OCI-LY7 (cell line): ENCODE results near the gene GATB. TPM values are rescaled to one million over a fixed set of nuclear protein-coding genes. Genes with fewer than 3 reads are reported as not detected.

Source experiments
- BruUV-seq: library from RNA; stranded (reverse); fragments of 400-500 nt; replicated peaks from 2 replicates; lab custom pipeline; 2021; lab: Mats Ljungman, UMichigan
- CTCF ChIA-PET: fragments of 300-600 bp; sonication (Branson Sonifier 250); formaldehyde crosslinking; loops from one replicate; lab custom pipeline; 2022; ENCODE audit warnings: antibody characterized with exemption; ENCODE audit not compliant: unreplicated experiment; lab: Charles Lee
- POLR2A ChIA-PET: fragments of 300-600 bp; sonication (Branson Sonifier 250); formaldehyde crosslinking; loops from one replicate; lab custom pipeline; 2022; ENCODE audit warnings: antibody characterized with exemption; lab: Charles Lee
- DNase-seq: peaks from one replicate; pipeline ENCODE4 v3.0.0-alpha.2; 2015; ENCODE audit warnings: low spot score
- H2AFZ ChIP-seq: fragments of 200-600 bp; sonication (generic), shearing (Covaris generic); 2 replicates; pipeline ENCODE4 v1.6.1; 2014; ENCODE audit warnings: mild to moderate bottlenecking, antibody characterized with exemption, low read length, moderate library complexity
- H3K27ac ChIP-seq: fragments of 200-600 bp; sonication (generic); 2 replicates; pipeline ENCODE4 v1.5.1; 2014; ENCODE audit warnings: mixed run types, low read depth, mild to moderate bottlenecking, moderate library complexity, low read length, inconsistent platforms; ENCODE audit not compliant: poor library complexity, severe bottlenecking
- H3K36me3 ChIP-seq: fragments of 200-600 bp; sonication (generic); 2 replicates; pipeline ENCODE4 v1.6.1; 2014; ENCODE audit warnings: mild to moderate bottlenecking, antibody characterized with exemption, low read length, moderate library complexity, mixed read lengths; ENCODE audit not compliant: insufficient read depth
- H3K4me1 ChIP-seq: fragments of 200-600 bp; sonication (generic); 2 replicates; pipeline ENCODE4 v1.5.1; 2014; ENCODE audit warnings: mild to moderate bottlenecking, low read length; ENCODE audit not compliant: insufficient read depth, poor library complexity, severe bottlenecking
- H3K4me2 ChIP-seq: fragments of 200-600 bp; sonication (generic); 2 replicates; pipeline ENCODE4 v1.6.1; 2014; ENCODE audit warnings: mild to moderate bottlenecking, low read length
- H3K4me3 ChIP-seq: fragments of 200-600 bp; sonication (generic); 2 replicates; pipeline ENCODE4 v1.5.1; 2014; ENCODE audit warnings: mild to moderate bottlenecking, low read depth, low read length; ENCODE audit not compliant: poor library complexity, severe bottlenecking
- H3K79me2 ChIP-seq: fragments of 200-600 bp; sonication (generic); 2 replicates; pipeline ENCODE4 v1.6.1; 2016; ENCODE audit warnings: low read depth, mild to moderate bottlenecking, low read length, moderate library complexity, mixed read lengths; ENCODE audit not compliant: insufficient read depth
- H3K9me2 ChIP-seq: fragments of 200-600 bp; sonication (generic); 2 replicates; pipeline ENCODE4 v1.6.1; 2016; ENCODE audit warnings: mild to moderate bottlenecking, low read length, mixed read lengths; ENCODE audit not compliant: insufficient read depth
- H3K9me3 ChIP-seq: fragments of 200-600 bp; sonication (generic); 2 replicates; pipeline ENCODE4 v1.6.1; 2014; ENCODE audit warnings: mild to moderate bottlenecking, mixed run types, low read length, mixed read lengths
- H4K20me1 ChIP-seq: fragments of 200-600 bp; sonication (generic); 2 replicates; pipeline ENCODE4 v1.6.1; 2014; ENCODE audit warnings: mild to moderate bottlenecking, antibody characterized with exemption, low read length, moderate library complexity, mixed read lengths; ENCODE audit not compliant: insufficient read depth
- EZH2phosphoT487 ChIP-seq: fragments of 200-600 bp; sonication (generic); IDR thresholded peaks from 2 replicates; pipeline ENCODE4 v1.6.1; 2018; ENCODE audit warnings: low read depth, borderline replicate concordance, mild to moderate bottlenecking, mixed run types, antibody characterized with exemption, low read length, moderate library complexity, mixed read lengths
- intact Hi-C: fragments of 100-400 bp; cut with micrococcal nuclease; formaldehyde crosslinking; loops from one replicate; pipeline ENCODE4 v1.10.0; 2022; ENCODE audit not compliant: unreplicated experiment
- total RNA-seq, 2 experiments: library from RNA; depleted of rRNA in 1 of 2; stranded (reverse); fragments of >200 nt in 1 of 2; shearing (Covaris generic) in 1 of 2; gene quantifications; 2 replicates each; pipeline ENCODE4 v1.2.3, GENCODE V29; 2014 to 2022
- TF ChIP-seq, protein P1 (sequence below): fragments of 200-600 bp; sonication (generic); conservative IDR thresholded peaks from 2 replicates; pipeline ENCODE4 v1.5.1; 2014; ENCODE audit warnings: mild to moderate bottlenecking, antibody characterized with exemption, low read length, moderate library complexity, mixed read lengths

GATB gene
- total RNA-seq, 2 experiments from 2014 or later, result 24.6 to 26.5 TPM

DNA sequence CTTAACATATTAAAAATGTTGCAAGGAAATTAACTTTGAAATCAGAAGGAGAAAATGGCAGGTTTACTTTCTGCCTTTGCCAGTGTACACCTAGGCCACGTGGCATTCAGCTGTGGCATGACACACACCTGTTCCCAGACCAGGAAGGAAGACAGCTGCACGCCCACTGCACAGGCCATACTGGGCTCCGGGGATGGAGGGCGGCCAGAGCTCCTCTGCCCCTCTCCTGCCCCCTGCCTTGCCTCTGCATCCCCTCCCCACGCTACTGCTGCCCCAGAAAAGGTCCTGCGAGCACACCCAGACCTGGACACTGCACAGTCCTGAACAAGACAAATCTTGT is 68.4 kb downstream of the GATB start:
- intact Hi-C loops, result no loop called here
- Histone ChIP-seq H3K79me2 (no peaks in the 10 kb centered on the region), H3K36me3 (no peaks in the 10 kb centered on the region), H3K4me1 (no peaks in the 10 kb centered on the region), H4K20me1 (no peaks in the 10 kb centered on the region), H3K9me2 (no peaks in the 10 kb centered on the region), H3K4me2 (no peak overlapping the region), H3K4me3 (no peak overlapping the region), H2AFZ (no peak overlapping the region), H3K9me3 (no peaks in the 10 kb centered on the region), H3K27ac (no peak overlapping the region)
- no TSS peak for BruUV-seq
- DNase-seq, result no peak
- TF ChIP-seq, protein P1, sequence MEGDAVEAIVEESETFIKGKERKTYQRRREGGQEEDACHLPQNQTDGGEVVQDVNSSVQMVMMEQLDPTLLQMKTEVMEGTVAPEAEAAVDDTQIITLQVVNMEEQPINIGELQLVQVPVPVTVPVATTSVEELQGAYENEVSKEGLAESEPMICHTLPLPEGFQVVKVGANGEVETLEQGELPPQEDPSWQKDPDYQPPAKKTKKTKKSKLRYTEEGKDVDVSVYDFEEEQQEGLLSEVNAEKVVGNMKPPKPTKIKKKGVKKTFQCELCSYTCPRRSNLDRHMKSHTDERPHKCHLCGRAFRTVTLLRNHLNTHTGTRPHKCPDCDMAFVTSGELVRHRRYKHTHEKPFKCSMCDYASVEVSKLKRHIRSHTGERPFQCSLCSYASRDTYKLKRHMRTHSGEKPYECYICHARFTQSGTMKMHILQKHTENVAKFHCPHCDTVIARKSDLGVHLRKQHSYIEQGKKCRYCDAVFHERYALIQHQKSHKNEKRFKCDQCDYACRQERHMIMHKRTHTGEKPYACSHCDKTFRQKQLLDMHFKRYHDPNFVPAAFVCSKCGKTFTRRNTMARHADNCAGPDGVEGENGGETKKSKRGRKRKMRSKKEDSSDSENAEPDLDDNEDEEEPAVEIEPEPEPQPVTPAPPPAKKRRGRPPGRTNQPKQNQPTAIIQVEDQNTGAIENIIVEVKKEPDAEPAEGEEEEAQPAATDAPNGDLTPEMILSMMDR, result no peak
- TF ChIP-seq EZH2phosphoT487, result no peak
- CTCF ChIA-PET, result no interaction called here
- POLR2A ChIA-PET, result interaction anchor here (1.1 kb wide), 1 partner anchor 44 kb away, joined by 4 read pairs; no protein-coding TSS in a partner anchor

DNA sequence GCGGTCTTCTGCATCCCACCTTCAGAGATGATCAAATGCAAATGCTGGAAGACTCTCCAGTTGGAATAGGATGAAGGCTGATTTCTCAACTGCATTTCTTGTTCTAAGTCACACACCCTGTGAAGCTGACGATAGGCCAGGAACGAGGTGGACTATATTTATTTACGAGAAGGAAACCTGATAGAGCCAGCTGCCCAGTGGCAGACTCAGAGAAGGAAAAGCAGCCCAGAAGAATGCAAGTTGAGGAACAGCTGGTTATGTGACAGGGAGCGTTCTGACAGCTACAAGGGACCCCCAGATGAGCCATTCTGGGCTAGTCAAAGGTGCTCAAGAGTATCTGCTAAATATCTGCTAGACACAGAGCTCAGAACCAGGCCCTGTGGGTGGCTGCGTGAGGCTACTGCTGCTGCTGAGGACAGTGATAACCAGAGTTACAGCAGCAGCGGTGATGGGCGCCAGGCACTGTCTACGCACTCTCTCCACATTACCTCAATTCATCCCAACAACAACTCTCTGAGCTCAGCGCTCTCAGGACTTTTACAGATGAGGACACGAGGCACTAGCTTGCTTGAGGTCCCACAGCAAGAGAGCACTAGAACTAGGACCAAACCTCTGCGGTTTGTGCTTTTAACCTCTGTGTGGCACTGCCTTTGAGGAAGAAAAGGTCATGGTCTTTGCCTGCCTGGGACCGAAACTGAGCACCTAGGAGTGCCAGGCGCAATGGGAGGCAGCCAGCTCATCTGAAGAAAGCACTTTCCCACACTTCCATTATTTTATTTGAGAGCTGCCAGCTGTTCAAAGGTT is 69.0 kb downstream of the GATB start:
- Histone ChIP-seq H3K36me3 (no peaks in the 10 kb centered on the region), H3K4me3 (no peak overlapping the region), H4K20me1 (no peaks in the 10 kb centered on the region), H3K4me1 (no peaks in the 10 kb centered on the region), H2AFZ (no peak overlapping the region), H3K9me2 (no peaks in the 10 kb centered on the region), H3K79me2 (no peaks in the 10 kb centered on the region), H3K4me2 (no peak overlapping the region), H3K9me3 (no peaks in the 10 kb centered on the region), H3K27ac (no peak overlapping the region)
- DNase-seq, result no peak
- ChIA-PET CTCF (no interaction called here), POLR2A (no interaction called here)
- no peak for TF ChIP-seq EZH2phosphoT487
- TF ChIP-seq, protein P1, result no peak
- intact Hi-C loops, result no loop called here
- BruUV-seq, result no TSS peak

DNA sequence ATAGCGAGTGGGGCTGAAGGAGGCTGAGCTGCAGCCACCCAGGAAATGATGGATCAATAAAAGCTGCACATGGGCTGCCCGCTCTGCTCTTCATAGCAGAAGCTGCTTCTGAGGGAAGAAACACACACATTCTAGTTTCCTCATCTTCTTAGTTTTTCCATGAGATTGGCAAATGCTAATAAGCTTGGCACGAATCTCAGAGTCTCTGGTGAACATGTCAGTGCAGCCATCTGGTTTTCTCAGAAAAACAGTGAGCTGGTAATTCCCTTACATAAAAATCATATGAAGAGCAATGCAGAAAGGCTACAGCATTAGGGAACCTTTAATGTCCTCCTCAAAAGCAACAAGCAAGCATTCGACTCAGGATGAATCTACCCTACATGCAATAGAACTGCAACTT is 69.9 kb downstream of the GATB start:
- Histone ChIP-seq H2AFZ (no peak overlapping the region), H3K4me3 (no peak overlapping the region), H4K20me1 (no peaks in the 10 kb centered on the region), H3K9me3 (no peaks in the 10 kb centered on the region), H3K4me1 (no peaks in the 10 kb centered on the region), H3K27ac (no peak overlapping the region), H3K9me2 (no peaks in the 10 kb centered on the region), H3K79me2 (no peaks in the 10 kb centered on the region), H3K4me2 (no peak overlapping the region), H3K36me3 (no peaks in the 10 kb centered on the region)
- no peak for DNase-seq
- CTCF ChIA-PET, result no interaction called here
- TF ChIP-seq EZH2phosphoT487, result no peak
- TF ChIP-seq, protein P1, result no peak
- BruUV-seq, result no TSS peak
- POLR2A ChIA-PET, result no interaction called here
- intact Hi-C loops, result no loop called here
